ENCODE results near the gene LIN7A.
"Not testable (repeated sequence)": the region's sequence is repeated elsewhere in the genome, so short reads cannot be mapped to it uniquely, and the experiment has no call there.

Gene LIN7A

GRCh38 chr12:80884651-80885050 is 53.1 kb downstream of the LIN7A start:
- TF ChIP-seq CTCF (IDR thresholded peaks at IDR 0.05; ENCODE audit: low read depth, low read length) = no peak

DNA sequence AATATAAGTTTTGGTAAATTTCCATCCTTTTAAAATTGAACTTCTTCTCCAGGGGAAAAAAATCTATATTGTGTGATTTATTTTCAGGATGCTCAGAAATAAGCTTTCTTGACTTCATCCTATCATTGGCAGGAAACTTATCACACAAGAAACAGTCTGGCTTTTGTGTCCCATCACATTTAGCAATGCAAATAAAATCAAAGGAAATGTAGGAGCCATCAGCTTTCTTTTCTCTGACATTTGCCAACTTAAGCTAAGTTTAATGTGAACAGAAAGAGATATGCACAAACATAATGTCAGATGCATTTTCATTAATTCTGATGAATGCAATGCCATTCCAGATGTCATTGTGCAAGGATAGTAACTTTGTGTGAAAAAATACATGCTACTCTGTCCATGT is 56.6 kb downstream of the LIN7A start:
- no peak for TF ChIP-seq CTCF (IDR thresholded peaks at IDR 0.05; ENCODE audit: low read depth, low read length)
- no peak for DNase-seq (ENCODE audit: low read depth in 2 of 2)
- no peak overlapping the region for H3K4me3 ChIP-seq (replicated peaks in 1 of 2; ENCODE audit: low read depth in 2 of 2, low read length in 2 of 2)

More at GRCh38 chr12:80884651-80885050, 53.1 kb downstream of the LIN7A start:
- H3K4me3 ChIP-seq (replicated peaks in 1 of 2; ENCODE audit: low read depth in 2 of 2, low read length in 2 of 2) = no peak overlapping the region
- no peak for DNase-seq (ENCODE audit: low read depth in 2 of 2)

DNA sequence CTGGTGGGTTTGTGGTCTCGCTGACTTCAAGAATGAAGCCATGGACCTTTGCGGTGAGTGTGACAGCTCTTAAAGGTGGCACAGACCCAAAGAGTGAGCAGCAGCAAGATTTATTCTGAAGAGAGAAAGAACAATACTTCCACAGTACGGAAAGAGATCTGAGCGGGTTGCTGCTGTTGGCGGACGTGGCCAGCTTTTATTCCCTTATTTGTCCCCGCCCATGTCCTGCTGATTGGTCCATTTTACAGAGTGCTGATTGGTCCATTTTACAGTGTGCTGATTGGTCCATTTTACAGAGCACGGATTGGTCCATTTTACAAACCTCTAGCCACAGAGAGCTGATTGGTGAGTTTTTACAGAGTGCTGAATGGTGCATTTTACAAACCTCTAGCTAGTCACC is 59.3 kb downstream of the LIN7A start:
- not testable (repeated sequence) for DNase-seq (ENCODE audit: low read depth in 2 of 2); H3K4me3 ChIP-seq (replicated peaks in 1 of 2; ENCODE audit: low read depth in 2 of 2, low read length in 2 of 2)

- no peak for TF ChIP-seq CTCF (IDR thresholded peaks at IDR 0.05; ENCODE audit: low read depth, low read length)
- no peak overlapping the region for H3K4me3 ChIP-seq (replicated peaks in 1 of 2; ENCODE audit: low read depth in 2 of 2, low read length in 2 of 2)
- DNase-seq (ENCODE audit: low read depth in 2 of 2) = peak; percentile 44 to 86
Measured at GRCh38 chr12:80877721-80878265, 59.9 kb downstream of the LIN7A start.

- TF ChIP-seq CTCF (IDR thresholded peaks at IDR 0.05; ENCODE audit: low read depth, low read length) = no peak
- no peak for DNase-seq (ENCODE audit: low read depth in 2 of 2)
- no peak overlapping the region for H3K4me3 ChIP-seq (replicated peaks in 1 of 2; ENCODE audit: low read depth in 2 of 2, low read length in 2 of 2)
Measured at GRCh38 chr12:80872053-80872452, 65.7 kb downstream of the LIN7A start.

GRCh38 chr12:80869264-80869663 is 68.5 kb downstream of the LIN7A start:
- no peak overlapping the region for H3K4me3 ChIP-seq (replicated peaks in 1 of 2; ENCODE audit: low read depth in 2 of 2, low read length in 2 of 2)
- TF ChIP-seq CTCF (IDR thresholded peaks at IDR 0.05; ENCODE audit: low read depth, low read length) = no peak
- no peak for DNase-seq (ENCODE audit: low read depth in 2 of 2)

GRCh38 chr12:80868576-80868975 is 69.2 kb downstream of the LIN7A start:
- TF ChIP-seq CTCF (IDR thresholded peaks at IDR 0.05; ENCODE audit: low read depth, low read length) = no peak

More at GRCh38 chr12:80868576-80868975, 69.2 kb downstream of the LIN7A start:
- DNase-seq (ENCODE audit: low read depth in 2 of 2) = no peak
- no peak overlapping the region for H3K4me3 ChIP-seq (replicated peaks in 1 of 2; ENCODE audit: low read depth in 2 of 2, low read length in 2 of 2)

All from cardiac fibroblast (primary cell).